HCT116 (cell line): Measurements from ENCODE around the gene TNFAIP2.

Source experiments
- CTCF ChIP-seq, 3 experiments: fragments of 200-600 bp in 1 of 3; sonication (generic) in 1 of 3; IDR thresholded peaks in 2 of 3; conservative IDR thresholded peaks in 1 of 3; 2 replicates each; pipeline ENCODE4 v1.5.1; 2012 to 2017; ENCODE audit warnings: low read depth in 2 of 3, low read length in 2 of 3, antibody characterized with exemption in 1 of 3, borderline replicate concordance in 1 of 3, control low read depth in 1 of 3, mild to moderate bottlenecking in 1 of 3, mixed read lengths in 1 of 3, mixed run types in 1 of 3, moderate library complexity in 1 of 3; ENCODE audit not compliant: insufficient read depth in 1 of 3
- FOSL1 ChIP-seq: IDR thresholded peaks from 2 replicates; pipeline ENCODE4 v1.6.1; 2012; ENCODE audit warnings: low read depth
- POLR2A ChIP-seq: IDR thresholded peaks from 2 replicates; pipeline ENCODE4 v1.7.0; 2011; ENCODE audit warnings: borderline replicate concordance; ENCODE audit not compliant: insufficient read depth, insufficient read length; ENCODE audit errors: extremely low read depth

- TF ChIP-seq CTCF (IDR thresholded peaks at IDR 0.05 in 2 of 3, conservative IDR thresholded peaks at IDR 0.05 in 1 of 3; ENCODE audit: borderline replicate concordance in 1 of 3, insufficient read depth in 1 of 3, low read depth in 2 of 3, low read length in 2 of 3): no peak
- no peak for TF ChIP-seq POLR2A
- TF ChIP-seq FOSL1: no peak
Observed at GRCh38 chr14:103130965-103131364, 7.7 kb downstream of the TNFAIP2 start.
